Measurements from ENCODE around the gene SCEL.

SCEL gene

DNA sequence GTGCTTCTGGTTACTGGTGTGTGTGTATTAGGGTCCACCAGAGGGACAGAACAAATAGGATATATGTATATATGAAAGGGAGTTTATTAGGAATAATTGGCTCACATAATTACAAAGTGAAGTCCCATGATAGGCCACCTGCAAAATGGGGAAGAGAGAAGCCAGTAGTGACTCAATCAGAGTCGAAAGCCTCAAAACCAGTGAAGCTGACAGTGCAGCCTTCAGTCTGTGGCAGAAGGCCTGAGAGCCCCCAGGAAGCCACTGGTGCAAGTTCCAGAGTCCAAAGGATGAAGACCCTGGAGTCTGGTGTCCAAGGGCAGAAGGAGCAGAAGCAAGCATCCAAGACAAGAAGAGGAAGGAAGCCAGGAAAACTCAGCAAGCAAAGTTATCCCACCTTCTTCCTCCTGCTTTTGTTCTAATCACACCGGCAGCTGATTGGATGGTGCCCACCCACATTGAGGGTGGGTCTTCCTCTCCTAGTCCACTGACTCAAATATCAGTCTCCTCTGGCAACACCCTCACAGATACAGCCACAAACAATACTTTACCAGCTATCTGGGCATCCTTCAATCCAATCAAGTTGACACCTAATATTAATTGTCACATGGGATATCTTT lies 21.7 kb upstream of the SCEL start:
- H3K36me3 ChIP-seq (ENCODE audit: control insufficient read depth in 2 of 2, insufficient read depth in 1 of 2, low read length in 2 of 2) = no peaks in the 10 kb centered on the region
- ChIA-PET POLR2A (no interaction called here), CTCF (no interaction called here)
- no peaks in the 10 kb centered on the region for H3K4me1 ChIP-seq (ENCODE audit: control insufficient read depth, insufficient read depth, low read length)
- H3K9me3 ChIP-seq (ENCODE audit: control insufficient read depth, insufficient read depth, low read depth, low read length) = no peaks in the 10 kb centered on the region
- no peak overlapping the region for H3K27ac ChIP-seq (ENCODE audit: extremely low read depth, low read depth, low read length)
- H3K4me3 ChIP-seq (ENCODE audit: low read depth, low read length) = no peak overlapping the region
- no peak for TF ChIP-seq OSR2 (tag by site-specific recombination; IDR thresholded peaks at IDR 0.05)
- TF ChIP-seq ZNF324 (tag by site-specific recombination; IDR thresholded peaks at IDR 0.05) = no peak

DNA sequence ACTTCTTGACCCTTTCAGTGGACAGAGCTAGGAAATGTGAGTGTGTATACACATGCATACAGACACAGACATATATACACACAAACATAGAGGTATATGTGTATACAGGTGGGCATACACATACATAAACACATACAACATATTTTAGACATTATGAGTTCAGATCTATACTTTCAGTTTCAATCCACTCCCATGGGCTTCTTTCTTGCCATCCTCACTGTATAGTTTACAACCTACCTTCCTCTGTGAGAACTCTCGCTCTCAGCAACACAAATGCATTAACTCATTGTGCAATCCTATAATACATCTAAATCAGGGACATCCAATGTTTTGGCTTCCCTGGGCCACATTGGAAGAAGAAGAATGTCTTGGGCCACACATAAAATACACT lies 21.2 kb upstream of the SCEL start:
- POLR2A ChIA-PET = no interaction called here
- no peaks in the 10 kb centered on the region for H3K9me3 ChIP-seq (ENCODE audit: control insufficient read depth, insufficient read depth, low read depth, low read length)
- TF ChIP-seq ZNF677 (tag by site-specific recombination; IDR thresholded peaks at IDR 0.05) (no peak), ZNF404 (tag by site-specific recombination; IDR thresholded peaks at IDR 0.05) (no peak), ZNF610 (tag by site-specific recombination; IDR thresholded peaks at IDR 0.05; ENCODE audit: borderline replicate concordance) (no peak), MEIS1 (CRISPR knock-in tag; IDR thresholded peaks at IDR 0.05; ENCODE audit: borderline replicate concordance) (no peak), ZIC2 (tag by site-specific recombination; IDR thresholded peaks at IDR 0.05) (no peak), TCF7L2 (IDR thresholded peaks at IDR 0.05; ENCODE audit: borderline replicate concordance, low read depth, low read length) (no peak)
- TF ChIP-seq, protein P1, sequence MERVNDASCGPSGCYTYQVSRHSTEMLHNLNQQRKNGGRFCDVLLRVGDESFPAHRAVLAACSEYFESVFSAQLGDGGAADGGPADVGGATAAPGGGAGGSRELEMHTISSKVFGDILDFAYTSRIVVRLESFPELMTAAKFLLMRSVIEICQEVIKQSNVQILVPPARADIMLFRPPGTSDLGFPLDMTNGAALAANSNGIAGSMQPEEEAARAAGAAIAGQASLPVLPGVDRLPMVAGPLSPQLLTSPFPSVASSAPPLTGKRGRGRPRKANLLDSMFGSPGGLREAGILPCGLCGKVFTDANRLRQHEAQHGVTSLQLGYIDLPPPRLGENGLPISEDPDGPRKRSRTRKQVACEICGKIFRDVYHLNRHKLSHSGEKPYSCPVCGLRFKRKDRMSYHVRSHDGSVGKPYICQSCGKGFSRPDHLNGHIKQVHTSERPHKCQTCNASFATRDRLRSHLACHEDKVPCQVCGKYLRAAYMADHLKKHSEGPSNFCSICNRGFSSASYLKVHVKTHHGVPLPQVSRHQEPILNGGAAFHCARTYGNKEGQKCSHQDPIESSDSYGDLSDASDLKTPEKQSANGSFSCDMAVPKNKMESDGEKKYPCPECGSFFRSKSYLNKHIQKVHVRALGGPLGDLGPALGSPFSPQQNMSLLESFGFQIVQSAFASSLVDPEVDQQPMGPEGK (tag by site-specific recombination; IDR thresholded peaks at IDR 0.05) = no peak
- TF ChIP-seq, protein P2, sequence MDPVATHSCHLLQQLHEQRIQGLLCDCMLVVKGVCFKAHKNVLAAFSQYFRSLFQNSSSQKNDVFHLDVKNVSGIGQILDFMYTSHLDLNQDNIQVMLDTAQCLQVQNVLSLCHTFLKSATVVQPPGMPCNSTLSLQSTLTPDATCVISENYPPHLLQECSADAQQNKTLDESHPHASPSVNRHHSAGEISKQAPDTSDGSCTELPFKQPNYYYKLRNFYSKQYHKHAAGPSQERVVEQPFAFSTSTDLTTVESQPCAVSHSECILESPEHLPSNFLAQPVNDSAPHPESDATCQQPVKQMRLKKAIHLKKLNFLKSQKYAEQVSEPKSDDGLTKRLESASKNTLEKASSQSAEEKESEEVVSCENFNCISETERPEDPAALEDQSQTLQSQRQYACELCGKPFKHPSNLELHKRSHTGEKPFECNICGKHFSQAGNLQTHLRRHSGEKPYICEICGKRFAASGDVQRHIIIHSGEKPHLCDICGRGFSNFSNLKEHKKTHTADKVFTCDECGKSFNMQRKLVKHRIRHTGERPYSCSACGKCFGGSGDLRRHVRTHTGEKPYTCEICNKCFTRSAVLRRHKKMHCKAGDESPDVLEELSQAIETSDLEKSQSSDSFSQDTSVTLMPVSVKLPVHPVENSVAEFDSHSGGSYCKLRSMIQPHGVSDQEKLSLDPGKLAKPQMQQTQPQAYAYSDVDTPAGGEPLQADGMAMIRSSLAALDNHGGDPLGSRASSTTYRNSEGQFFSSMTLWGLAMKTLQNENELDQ (tag by site-specific recombination; IDR thresholded peaks at IDR 0.05; ENCODE audit: low read depth) = no peak
- TF ChIP-seq, protein P3, sequence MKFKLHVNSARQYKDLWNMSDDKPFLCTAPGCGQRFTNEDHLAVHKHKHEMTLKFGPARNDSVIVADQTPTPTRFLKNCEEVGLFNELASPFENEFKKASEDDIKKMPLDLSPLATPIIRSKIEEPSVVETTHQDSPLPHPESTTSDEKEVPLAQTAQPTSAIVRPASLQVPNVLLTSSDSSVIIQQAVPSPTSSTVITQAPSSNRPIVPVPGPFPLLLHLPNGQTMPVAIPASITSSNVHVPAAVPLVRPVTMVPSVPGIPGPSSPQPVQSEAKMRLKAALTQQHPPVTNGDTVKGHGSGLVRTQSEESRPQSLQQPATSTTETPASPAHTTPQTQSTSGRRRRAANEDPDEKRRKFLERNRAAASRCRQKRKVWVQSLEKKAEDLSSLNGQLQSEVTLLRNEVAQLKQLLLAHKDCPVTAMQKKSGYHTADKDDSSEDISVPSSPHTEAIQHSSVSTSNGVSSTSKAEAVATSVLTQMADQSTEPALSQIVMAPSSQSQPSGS (tag by site-specific recombination; IDR thresholded peaks at IDR 0.05; ENCODE audit: low read depth) = no peak
- H3K27ac ChIP-seq (ENCODE audit: extremely low read depth, low read depth, low read length) = no peak overlapping the region
- no peak overlapping the region for H3K4me3 ChIP-seq (ENCODE audit: low read depth, low read length)
- CTCF ChIA-PET = no interaction called here
- no peaks in the 10 kb centered on the region for H3K4me1 ChIP-seq (ENCODE audit: control insufficient read depth, insufficient read depth, low read length)
- no peaks in the 10 kb centered on the region for H3K36me3 ChIP-seq (ENCODE audit: control insufficient read depth in 2 of 2, insufficient read depth in 1 of 2, low read length in 2 of 2)

DNA sequence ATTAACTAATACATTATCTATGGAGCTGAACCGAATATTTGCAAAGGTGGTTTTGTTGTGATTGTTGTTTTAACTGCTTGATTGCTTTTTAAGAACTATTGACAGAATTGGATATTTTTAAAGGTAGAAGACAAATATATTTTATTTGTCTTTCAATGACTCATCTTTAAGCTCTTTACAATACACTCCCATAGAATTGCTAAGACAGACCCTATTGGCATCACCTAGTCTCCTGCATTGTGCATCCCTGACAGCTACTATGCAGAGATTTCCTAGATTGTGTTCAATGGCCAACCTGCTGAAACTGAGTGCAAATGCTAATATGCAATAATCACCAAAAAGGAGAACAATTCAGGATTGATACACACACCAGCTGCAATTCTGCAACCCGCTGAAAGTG lies 19.7 kb upstream of the SCEL start:
- Histone ChIP-seq H3K4me1 (ENCODE audit: control insufficient read depth, insufficient read depth, low read length) (no peaks in the 10 kb centered on the region), H3K9me3 (ENCODE audit: control insufficient read depth, insufficient read depth, low read depth, low read length) (no peaks in the 10 kb centered on the region), H3K36me3 (ENCODE audit: control insufficient read depth in 2 of 2, insufficient read depth in 1 of 2, low read length in 2 of 2) (no peaks in the 10 kb centered on the region), H3K27ac (ENCODE audit: extremely low read depth, low read depth, low read length) (no peak overlapping the region), H3K4me3 (ENCODE audit: low read depth, low read length) (no peak overlapping the region)
- ChIA-PET CTCF (no interaction called here), POLR2A (no interaction called here)
- TF ChIP-seq ZNF791 (tag by site-specific recombination; IDR thresholded peaks at IDR 0.05) (no peak), KLF16 (tag by site-specific recombination; IDR thresholded peaks at IDR 0.05) (no peak), KLF9 (tag by site-specific recombination; IDR thresholded peaks at IDR 0.05; ENCODE audit: low read depth) (no peak), ZBTB7A (tag by site-specific recombination; IDR thresholded peaks at IDR 0.05; ENCODE audit: low read depth) (no peak), ZNF629 (tag by site-specific recombination; IDR thresholded peaks at IDR 0.05) (no peak), ZNF610 (tag by site-specific recombination; IDR thresholded peaks at IDR 0.05; ENCODE audit: borderline replicate concordance) (no peak)
